ENCODE data around the gene TBC1D2B.

Gene TBC1D2B

GRCh38 chr15:78045189-78045588 lies 32.3 kb downstream of the TBC1D2B start:
- no peak for FAIRE-seq
- no peak for DNase-seq (ENCODE audit: insufficient read length, low spot score)
- TF ChIP-seq CTCF (IDR thresholded peaks at IDR 0.05; ENCODE audit: insufficient read depth, missing control alignments): no peak

GRCh38 chr15:78044407-78045155 lies 32.9 kb downstream of the TBC1D2B start:
- FAIRE-seq (no peak), DNase-seq (ENCODE audit: insufficient read length, low spot score) (no peak)
- TF ChIP-seq CTCF (IDR thresholded peaks at IDR 0.05; ENCODE audit: insufficient read depth, missing control alignments): no peak

DNA sequence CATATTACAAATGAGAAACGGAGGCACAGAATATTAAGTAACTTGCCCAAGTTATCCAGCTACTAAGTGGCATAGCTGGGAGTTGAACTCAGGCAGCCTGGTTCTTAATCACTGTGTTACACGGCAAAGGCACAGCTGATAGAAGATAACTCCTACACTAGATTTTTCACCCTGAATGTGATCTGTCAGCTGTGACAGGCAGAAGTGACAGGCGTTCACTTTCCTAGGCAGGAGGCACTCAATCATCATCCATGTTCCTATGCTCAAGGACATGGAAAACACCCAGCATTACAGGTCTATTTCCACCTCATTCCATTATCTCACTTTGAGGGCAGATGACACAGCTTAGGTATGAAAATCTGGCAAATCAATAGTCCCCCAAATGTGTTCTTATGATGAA lies 35.6 kb downstream of the TBC1D2B start:
- DNase-seq (ENCODE audit: insufficient read length, low spot score): no peak
- TF ChIP-seq CTCF (IDR thresholded peaks at IDR 0.05; ENCODE audit: insufficient read depth, missing control alignments): no peak
- FAIRE-seq: no peak

DNA sequence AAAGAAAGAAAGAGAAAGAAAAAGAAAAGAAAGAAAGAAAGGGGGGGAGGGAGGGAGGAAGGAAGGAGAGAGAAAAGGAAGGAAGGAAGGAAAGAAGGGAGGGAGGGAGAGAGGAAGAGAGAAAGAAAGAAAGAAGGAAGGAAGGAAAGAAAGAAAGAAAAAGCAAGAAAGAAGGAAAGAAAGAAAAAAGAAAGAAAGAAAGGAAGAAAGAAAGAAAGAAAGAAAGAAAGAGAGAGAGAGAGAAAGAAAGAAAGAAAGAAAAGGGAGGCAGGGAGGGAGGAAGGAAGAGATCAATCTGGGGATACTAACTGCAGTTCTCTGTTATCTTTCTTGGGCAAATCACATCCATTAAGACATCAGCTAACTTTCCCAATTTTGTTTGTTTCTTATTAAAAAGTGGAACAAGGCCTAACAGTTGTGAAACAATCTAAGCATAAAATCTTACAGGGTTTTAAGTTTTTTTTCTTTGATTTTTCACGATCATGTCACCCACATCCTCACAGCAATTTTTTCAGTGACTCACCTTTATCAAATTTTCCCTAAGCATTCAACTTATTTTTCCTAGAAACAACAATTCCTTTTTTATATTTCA lies 36.8 kb downstream of the TBC1D2B start:
- no peak for TF ChIP-seq CTCF (IDR thresholded peaks at IDR 0.05; ENCODE audit: insufficient read depth, missing control alignments)
- FAIRE-seq (no peak), DNase-seq (ENCODE audit: insufficient read length, low spot score) (no peak)

DNA sequence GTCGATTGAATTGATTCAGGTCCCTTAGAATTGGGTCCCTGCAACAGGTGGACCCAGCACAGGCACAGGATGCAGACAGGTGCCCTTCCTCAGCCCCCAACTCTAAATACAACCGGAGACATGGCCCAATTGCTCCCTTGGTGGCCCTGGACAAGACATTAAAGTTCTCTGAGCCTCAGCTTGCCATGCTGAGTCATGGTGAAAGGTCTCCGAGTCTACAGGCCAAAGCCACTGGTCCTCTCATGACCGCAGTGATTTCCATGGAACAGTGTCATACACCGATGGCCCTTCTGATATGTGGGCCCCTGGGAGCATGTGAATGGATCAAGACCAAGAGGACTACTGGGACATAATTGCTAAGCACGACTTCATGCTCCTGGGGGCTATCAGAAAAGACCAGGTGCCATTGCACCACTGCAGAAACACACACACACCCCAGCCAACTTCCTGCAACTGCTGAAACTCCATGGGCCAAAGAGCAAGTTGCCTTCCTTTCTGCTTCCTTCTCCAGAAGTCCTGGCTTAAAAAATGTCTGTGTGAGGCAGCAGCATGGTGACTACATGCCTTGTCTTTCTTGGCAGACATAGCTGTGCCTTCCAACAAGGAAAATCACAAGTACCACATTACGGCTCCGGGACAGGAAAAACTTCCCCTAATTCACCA lies 38.8 kb downstream of the TBC1D2B start:
- no peak for TF ChIP-seq CTCF (IDR thresholded peaks at IDR 0.05; ENCODE audit: insufficient read depth, missing control alignments)
- DNase-seq (ENCODE audit: insufficient read length, low spot score) (no peak), FAIRE-seq (no peak)

GRCh38 chr15:78037779-78038305 lies 39.7 kb downstream of the TBC1D2B start:
- FAIRE-seq (no peak), DNase-seq (ENCODE audit: insufficient read length, low spot score) (no peak)
- no peak for TF ChIP-seq CTCF (IDR thresholded peaks at IDR 0.05; ENCODE audit: insufficient read depth, missing control alignments)

All from D721Med (cell line).